Stimulated activated CD8-positive, alpha-beta memory T cell treated with anti-CD3 and anti-CD28 coated beads, Interleukin-12 subunit alpha, Interleukin-12 subunit beta, amount 100 ng/mL, for 4 hours (primary cell): ENCODE data around the gene GATA1.

Experiments used
- DNase-seq: peaks from one replicate; pipeline ENCODE4 v3.0.0-alpha.2; 2020; ENCODE audit warnings: low read depth

The GATA1 gene

DNA sequence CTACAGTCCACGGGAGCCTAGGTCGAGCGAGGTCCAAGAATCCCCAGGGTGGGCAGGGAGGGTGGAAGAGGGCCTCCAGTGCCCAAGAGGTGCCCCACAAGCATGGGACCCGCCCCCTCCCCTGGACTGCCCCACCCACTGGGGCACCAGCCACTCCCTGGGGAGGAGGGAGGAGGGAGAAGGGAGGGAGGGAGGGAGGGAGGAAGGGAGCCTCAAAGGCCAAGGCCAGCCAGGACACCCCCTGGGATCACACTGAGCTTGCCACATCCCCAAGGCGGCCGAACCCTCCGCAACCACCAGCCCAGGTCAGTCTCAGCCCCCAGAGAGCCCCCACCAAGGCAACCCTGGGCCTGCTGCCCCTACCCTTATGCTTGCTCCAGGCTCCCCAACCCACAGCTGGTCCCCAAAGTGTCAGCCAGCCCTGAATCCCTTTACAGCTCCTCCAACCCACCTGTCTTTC, at the start of gene GATA1:
Gene GATA1 (plus strand): TSS at position 250 of the 460 bp plus-strand sequence. CDS start 4,520 bp downstream, outside the sequence.
- DNase-seq = no peak

DNA sequence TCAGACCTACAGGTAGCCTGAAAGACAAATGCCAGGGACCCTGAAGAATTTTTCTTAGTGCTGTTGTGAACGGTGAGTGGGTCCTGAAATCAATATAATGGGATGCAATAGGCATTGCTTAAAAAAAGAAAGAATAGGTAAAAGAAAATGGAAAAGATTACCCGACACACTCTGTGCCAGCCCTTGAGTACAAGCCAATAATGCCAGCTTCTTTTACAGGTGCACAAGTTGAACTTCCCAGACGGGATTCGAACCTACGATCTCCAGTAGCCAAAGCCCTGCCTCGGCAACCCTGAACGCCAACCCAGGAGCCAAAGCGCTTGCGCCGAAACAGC, 49.5 kb upstream of the GATA1 start:
- DNase-seq = no peak

DNA sequence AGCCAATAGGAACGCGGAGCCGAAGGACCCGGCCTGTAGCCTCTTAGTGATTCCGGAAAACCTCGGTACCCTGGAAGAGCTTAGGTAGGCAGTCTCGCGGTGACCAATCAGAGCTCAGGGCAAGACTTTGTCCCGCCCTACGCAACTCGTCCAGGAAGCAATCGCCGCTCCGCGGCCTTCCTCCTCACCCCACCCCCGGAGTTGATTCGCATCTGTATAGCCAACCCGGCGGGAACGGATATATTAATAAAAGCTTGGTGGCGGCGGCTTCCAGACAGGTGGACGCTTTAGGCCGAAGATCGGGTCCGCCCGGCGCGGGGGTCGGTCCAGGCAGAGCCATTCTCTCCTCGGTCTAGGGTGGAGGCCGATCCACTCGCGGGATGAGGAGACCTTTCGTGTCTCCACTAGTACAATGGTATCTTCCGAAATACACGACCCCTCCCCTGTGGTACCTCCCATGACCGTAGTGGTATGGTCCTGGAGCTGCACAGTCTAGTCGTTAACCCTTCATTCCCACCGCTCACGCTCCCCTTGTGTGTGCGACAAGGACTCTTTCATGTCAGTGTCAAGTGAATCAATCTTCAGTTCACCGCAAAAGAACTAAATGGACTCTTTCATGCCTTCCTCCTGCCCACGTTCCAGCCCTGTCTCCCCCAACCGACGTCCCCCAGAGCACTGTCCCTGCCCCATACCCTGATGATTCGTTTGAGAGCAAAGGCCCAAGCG, 49.0 kb upstream of the GATA1 start:
- DNase-seq = peak; percentile 74

DNA sequence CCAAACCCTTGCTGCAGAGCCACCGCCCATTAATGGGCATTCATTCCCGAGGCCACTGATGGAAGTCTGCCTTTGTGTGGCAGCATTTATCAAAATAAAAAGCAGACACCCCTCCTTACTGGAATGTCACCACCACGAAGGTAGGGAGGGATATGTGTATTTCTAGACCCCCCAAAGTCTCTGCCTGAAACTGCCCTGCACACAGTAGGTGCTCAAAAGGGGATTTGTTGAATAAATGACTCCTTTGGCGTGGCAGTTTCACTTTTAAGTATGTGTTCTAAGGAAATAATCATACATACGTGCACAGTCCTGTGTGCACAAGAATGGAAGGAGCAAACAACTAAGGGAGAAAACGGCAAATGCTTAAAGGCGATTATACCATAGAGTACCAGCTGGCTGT, 48.5 kb upstream of the GATA1 start:
- no peak for DNase-seq

DNA sequence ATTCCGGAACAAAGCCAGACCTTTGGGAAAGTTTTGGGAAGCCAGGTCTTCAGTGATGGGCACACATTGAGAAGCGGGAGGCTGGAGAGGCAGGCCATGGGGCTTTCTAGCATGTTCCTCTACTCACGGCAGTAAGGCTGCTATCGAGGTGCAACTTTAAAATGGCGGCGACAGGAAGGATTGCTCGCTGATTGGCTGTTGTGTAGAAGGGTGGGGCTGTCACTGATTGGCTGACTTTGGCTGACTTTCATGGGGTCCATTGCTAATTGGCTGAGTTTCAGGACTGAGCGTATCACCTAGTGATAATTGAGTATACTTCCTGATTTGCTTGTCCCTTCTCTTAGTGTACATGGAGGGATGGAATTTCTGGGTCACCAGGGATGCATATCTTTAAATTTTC, 44.6 kb upstream of the GATA1 start:
- DNase-seq = no peak

DNA sequence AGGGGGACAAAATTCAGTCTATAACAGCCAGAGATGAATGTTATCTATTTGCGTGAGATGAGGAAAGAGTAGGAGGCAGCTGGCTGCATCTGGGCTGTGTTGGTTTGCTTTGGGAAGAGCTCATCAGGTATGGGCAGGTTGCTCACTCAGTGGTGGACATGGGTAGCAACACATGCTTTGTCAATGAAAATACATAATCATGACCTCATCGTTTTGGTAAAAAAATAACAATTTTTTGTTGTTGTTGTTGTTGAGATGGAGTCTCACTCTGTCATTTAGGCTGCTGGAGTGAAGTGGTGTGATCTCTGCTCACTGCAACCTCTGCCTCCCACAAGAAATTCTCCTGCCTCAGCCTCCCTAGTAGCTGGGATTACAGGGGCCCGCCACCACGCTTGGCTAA, 41.2 kb upstream of the GATA1 start:
- no peak for DNase-seq

DNA sequence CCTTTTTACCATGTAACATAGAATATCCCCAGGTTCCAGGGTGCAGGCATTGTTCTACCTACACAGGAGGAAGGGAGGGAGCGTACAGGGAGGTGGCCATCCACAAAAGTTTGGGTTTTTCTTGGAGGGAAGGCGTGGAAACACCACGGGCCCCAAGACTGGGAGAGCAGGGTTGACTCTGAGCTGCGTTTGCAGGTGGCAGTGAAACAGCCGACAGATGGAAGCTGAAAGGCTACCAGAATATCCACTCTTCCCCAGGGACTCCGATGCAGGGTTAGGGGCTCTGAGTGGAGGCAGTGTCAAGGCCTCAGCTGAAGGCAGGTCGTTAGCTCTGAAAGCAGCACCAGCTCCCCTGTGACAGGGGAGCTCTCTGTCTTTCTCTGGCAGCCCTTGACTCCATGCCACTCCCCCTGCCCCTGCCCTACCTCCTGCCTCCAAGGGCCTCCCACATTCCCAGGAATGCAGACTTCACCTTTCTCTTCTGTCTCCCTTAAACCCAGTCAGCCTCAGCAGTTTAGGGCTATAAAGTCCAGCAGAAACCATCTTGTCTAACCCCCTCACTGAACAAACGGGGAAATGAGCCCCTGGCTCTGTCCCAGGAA, 38.9 kb upstream of the GATA1 start:
- no peak for DNase-seq

DNA sequence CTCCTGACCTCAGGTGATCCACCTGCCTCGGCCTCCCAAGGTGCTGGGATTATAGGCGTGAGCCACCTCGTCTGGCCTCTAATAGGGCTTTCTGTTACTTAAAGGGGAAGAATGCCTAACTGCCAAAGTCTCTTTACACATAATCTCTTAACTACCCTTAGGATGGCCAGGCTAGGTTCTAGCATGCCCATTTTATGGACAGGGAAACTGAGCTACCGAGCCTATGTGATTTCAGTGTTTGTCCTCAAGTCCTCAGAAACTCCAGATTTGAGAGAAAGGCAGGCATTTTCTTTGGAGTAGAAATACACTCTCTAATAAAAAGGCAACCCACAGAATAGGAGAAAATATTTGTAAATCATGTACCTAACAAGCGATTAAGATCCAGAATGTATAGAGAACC, 37.2 kb upstream of the GATA1 start:
- DNase-seq = no peak

DNA sequence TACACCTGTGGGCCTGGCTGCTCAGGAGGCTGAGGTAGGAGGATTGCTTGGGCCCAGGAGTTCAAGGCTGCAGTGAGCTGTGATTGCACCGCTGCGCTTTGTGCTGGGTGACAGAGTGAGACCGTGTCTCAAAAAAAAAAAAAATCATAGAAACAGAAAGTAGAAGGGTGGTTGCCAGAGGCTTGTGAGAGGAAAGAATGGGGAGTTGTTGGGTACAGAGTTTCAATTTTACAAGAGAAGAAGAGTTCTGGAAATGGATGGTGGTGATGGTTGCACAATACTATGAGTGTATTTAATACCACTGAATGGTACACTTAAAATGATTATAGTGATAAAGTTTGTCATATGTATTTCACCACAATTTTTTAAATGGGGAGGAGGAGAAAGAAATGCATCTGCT, 35.0 kb upstream of the GATA1 start:
- DNase-seq = no peak

DNA sequence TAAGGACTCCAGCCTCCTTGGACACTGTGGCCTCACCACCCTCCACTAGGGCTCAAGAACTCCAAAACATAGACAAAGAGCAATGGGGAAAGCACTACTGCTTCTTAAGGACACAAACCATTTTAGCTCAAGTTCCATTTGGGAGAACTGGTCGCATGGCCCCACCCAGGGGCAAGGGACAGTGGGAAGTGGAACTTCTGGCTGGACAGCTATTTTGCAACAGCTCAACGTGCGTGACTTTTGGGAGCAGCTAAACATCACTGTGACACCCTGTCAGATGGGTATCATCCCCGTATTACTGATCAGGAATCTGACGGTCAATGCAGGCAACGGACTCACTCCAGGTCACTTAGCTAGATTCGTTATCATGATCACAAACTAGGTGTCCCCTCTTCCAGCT, 33.9 kb upstream of the GATA1 start:
- no peak for DNase-seq

DNA sequence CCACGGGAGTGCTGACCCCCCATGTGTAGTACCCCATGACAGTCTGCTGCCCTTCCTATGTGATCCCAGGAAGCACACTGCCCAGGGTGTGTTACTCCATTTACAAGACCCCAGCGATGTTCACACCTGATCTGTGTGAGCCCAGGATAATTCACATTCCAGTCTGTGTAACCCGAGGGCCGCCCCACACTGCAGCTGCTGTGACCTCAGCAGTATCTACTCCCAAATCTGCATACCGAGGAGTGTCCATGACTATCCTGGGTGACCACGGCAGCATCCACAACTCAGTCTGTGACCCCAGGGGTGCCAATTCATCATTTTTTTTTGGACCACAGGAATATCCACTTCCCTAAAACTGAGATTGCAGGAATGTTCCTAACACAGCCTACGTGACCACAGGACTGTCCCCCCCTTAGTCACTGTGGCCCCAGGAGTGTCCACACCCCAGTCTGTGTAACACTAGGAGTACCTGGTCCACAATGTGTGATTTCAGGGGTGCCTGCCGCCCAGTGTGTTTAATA, 32.6 kb upstream of the GATA1 start:
- no peak for DNase-seq

DNA sequence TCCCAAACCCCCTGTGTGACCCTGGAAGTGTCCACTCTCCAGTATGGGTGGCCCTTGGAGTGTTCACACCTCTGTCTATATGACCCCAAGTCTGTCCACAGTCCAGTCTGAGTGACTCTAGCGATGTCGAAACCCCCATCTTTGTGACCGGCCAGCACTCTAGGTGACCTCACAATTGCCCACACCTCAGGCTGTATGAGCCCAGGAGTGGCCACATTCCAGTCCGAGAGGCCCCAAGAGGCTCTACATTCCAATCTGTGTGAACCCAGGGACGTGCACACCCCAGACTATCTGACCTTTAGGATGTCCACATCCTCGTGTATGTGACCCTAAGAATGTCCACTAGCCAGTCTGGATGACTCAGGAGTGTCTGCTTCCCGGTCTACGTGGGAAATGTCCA, 32.2 kb upstream of the GATA1 start:
- DNase-seq = no peak

DNA sequence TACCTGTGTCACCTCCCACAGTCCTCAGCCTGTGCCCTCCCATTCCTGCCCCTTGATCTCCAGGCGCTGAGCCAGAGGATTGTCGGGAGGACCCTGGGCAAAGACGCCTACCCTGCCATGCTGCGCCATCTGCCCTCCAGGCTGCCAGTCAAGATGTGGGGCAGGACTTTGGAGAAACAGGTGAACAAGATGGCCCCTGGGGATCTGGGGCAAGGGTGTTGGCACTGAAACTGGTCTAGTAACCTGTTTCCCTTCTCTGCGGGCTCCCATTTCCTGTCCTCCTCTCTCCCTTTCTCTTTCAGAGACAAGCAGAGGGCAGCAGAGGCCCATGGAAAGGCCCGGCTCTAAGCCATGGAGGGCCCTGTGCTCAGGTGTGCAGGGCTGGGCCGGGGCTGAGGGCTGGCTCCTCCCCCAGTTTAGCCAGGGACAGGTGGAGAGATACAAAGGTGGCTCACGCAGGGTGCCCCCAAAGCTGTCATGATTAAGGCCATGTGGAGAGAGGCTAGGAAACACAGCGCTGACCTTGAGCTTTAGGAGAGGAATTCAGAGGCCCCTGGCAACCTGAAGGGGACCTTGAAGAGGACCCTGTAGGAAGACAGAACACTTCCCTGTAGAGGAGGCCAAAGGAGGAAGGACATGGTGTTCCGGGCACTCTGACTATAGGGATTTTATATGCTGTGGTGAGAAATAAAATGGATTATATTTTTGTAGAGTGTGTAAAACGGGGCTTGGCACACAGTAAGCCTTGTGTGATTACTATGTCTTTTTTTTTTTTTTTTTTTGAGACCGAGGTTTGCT, 24.5 kb upstream of the GATA1 start, which contains the start of gene GLOD5:
Gene GLOD5 (plus strand): TSS at position 74 of the 798 bp plus-strand sequence. CDS start 44 bp downstream, at position 118.
- DNase-seq = no peak

DNA sequence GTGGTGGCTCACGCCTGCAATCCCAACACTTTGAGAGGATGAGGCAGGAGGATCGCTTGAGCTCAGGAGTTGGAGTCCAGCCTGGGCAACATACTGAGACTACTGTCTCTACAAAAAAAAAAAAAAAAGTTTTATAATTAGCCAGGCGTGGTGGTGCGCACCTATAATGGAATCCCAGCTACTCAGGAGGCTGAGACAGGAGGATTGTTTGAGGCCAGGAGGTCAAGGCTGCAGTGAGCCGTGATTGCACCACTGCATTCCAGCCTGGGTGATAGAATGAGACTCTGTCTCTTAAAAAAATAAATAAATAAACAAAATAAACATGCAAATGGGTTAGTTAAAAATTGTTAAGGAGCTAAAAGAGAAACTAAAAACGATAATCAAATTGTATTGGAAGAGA, 17.2 kb upstream of the GATA1 start:
- DNase-seq = no peak

DNA sequence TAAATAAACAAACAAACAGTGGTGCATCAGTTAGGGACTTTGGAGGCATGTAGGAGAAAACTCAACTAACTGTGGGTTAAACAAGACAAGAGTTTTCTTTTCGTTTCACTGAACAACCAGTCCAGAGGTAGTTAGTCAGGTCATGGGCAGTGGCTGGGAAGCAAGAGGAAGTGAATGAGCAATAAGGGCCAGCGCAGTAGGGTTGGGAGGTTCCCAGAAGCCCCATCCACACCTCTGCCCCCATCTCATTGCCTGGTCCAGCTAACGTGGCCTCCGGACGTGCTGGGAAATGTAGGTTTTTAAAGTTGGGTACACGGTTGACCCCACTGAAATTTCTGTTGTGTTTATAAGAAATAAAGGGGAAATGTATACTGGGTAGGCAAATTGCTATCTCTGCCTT, 16.1 kb upstream of the GATA1 start:
- DNase-seq = no peak

DNA sequence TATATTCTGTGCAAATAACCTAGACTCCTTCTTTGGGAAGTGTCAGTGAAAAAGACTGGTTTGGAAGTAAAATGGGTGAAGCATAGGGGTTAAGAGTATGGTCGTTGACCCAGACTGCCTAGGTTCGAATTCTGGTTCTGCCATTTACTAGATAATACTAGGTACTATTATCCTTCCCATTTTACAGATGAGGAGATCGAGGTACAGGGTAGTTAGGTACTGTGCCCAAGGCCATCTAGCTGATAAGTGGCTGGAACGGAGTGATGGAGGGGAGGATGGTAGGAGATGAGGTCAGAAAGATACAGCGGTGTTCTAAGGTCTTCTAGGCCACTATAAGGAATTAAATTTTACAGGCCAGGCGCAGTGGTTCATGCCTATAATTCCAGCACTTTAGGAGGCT, 13.8 kb upstream of the GATA1 start:
- DNase-seq = no peak

DNA sequence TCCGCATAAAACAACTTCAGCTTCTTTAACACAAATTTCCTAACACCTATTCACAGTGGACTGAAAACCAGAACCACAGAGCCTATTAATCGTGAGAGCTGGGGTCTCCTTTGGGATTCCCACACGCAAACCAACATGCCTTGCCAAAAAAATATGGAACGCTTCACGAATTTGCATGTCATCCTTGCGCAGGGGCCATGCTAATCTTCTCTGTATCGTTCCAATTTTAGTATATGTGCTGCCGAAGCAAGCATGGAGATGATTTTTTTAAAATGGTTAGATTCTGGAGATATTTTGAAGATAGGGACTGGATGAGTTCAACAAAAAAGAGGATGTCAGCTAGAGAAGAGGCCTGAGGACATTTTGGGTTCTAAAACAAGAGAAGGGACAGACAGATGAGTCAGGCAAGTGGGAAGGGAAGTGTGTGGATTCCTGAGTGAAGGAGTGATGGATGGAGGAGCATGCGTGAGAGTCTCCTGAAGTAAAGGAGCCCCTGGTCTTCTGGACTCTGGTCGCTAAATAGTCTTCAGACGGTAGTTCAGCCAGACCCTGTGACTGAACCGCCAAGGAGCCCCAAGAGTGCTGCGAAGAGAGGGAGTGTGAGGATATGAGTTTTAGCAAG, 9.5 kb upstream of the GATA1 start:
- no peak for DNase-seq

DNA sequence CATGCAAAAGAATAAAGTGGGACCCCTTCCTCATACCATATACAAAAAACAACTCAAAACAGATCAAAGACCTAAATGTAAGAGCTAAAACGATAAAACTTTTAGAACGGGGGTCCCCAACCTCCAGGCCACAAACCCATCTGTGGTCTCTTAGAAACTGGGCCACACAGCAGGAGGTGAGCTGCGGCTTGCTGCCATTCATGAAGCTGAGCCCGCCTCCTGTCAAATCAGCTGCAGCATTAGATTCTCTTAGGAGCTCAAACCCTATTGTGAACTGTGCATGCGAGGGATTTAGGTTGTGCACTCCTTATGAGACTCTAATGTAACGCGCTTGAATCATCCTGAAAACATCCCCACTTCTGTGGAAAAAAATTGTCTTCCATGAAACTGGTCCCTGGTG, 7.0 kb upstream of the GATA1 start:
- DNase-seq = no peak

DNA sequence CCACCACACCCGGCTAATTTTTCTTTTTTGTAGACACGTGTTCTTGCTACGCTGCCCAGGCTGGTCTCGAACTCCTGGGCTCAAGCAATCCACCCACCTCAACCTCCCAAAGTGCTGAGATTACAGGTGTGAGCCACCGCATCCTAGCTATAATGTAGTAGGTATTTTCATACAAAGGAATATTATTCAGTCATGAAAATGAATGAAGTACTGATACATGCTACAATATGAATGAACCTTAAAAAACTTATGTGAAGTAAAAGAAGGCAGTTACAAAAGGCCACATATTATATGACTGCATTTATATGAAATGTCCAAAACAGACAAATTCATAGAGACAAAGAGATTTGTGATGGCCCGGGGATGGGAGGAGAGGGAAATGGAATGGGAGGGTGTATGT, 4.7 kb upstream of the GATA1 start:
- DNase-seq = no peak

DNA sequence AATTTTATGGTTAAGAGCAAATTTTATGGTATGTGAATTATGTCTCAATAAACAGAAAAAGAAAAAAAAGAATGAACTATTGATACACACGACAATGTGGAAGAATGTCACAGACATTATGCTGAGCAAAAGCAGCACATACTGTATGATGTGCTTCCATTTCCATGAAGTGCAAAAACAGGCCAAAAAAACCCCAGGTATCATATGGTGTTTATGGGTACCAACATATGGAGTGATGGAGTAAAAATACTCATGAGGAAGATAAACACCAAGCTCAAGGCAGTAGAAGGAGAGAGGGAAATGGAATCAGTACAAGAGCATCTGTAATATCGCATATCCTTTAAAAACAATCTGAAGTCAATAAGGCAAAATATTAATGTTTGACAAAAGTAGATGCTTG, 4.2 kb upstream of the GATA1 start:
- DNase-seq = no peak

DNA sequence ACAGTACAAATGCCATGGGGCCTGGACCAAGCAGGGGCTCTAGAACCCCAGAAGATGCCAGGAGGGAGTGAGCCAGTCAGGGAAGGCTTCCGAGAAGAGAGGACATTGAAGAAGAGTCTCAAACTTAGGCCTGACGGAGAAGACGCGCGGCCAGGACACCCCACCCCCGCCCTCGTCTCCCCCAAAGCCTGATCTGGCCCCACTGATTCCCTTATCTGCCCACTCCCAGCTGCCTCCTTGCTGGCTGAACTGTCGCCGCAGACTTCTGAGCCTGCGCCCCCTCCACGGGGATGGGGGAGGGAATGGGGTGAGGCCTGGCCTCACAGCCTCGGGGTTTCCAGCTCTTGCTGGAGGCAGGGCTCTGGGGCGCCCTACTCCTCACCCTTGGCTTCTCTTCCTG, 3.6 kb upstream of the GATA1 start:
- DNase-seq = no peak

DNA sequence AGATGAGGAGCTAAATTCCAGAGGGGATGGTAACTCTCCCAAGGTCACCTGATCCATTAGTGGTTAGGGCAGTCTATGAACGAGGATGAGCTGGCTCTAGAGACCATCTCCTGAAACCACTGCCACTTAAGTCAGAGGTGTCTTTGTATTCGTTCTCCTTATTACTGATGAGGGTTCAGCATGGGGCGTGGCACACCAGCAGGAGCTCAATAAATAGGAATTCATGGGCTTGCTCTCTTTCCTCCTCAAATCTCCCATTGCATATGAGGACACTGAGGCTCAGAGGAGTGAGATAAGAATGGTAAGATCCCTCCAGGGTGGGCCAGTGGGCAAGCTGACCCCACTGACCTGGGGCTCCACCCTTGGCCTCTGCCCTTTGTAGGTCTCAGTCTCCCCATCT, 1.7 kb upstream of the GATA1 start:
- no peak for DNase-seq

DNA sequence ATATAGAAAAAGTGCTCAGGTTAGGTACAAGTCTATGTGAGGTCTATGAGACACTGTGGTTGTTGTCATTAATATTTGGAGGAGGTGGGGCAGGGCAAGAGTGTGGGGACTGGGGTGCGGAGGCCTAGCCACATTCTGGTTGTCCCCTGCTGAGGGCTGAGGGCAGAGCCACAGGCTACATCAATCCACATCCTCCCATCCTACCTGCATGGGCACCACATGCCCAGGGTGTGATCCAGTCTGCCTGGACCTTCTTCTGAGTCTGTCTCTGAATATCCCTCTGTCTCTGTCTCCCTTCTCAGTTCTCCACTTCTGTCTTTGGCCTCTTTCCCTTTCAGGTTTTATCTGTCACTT, 1.2 kb upstream of the GATA1 start:
- DNase-seq = no peak
